ENCODE data around the gene CD300LF.

DNA sequence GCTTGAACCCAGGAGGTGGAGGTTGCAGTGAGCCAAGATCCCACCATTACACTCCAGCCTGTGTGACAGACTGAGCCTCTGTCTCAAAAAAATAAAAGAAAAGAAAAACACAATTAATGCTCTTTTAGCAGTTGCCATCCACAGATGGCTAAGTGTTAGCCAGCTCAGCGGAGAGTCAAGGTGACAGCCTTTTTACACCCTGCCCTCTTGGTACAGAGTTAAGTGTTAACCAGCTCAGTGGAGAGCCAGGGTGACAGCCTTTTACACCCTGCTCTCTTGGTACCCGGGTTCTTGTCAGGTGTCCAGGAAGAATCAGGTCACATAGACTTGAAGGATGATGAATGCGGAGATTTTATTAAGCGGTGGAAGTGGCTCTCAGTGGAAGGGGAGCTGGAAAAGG is 7.8 kb upstream of the CD300LF start:
- TF ChIP-seq, protein P1, sequence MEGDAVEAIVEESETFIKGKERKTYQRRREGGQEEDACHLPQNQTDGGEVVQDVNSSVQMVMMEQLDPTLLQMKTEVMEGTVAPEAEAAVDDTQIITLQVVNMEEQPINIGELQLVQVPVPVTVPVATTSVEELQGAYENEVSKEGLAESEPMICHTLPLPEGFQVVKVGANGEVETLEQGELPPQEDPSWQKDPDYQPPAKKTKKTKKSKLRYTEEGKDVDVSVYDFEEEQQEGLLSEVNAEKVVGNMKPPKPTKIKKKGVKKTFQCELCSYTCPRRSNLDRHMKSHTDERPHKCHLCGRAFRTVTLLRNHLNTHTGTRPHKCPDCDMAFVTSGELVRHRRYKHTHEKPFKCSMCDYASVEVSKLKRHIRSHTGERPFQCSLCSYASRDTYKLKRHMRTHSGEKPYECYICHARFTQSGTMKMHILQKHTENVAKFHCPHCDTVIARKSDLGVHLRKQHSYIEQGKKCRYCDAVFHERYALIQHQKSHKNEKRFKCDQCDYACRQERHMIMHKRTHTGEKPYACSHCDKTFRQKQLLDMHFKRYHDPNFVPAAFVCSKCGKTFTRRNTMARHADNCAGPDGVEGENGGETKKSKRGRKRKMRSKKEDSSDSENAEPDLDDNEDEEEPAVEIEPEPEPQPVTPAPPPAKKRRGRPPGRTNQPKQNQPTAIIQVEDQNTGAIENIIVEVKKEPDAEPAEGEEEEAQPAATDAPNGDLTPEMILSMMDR (IDR thresholded peaks at IDR 0.05): no peak
- TF ChIP-seq EP300 (IDR thresholded peaks at IDR 0.05) (no peak), POLR2A (IDR thresholded peaks at IDR 0.05) (no peak), POLR2AphosphoS5 (IDR thresholded peaks at IDR 0.05) (no peak)

Data from gastroesophageal sphincter (tissue), 3 donors.